HepG2 (cell line): ENCODE measurements around the gene USP32. TPM values are rescaled to one million over a fixed set of nuclear protein-coding genes. Genes with fewer than 3 reads are reported as not detected.
A peak's percentile ranks its signal among the peaks of the same experiment; 100 is the strongest.

ENCODE experiments used
- ATRX ChIP-seq: sonication (generic); formaldehyde crosslinking; IDR thresholded peaks from 2 replicates; pipeline ENCODE4 v1.4.0; 2020; ENCODE audit warnings: missing genetic modification reagents, borderline replicate concordance
- CBX5 ChIP-seq: sonication (generic); formaldehyde crosslinking; IDR thresholded peaks from 2 replicates; pipeline ENCODE4 v1.4.0; 2020; ENCODE audit warnings: missing genetic modification reagents, borderline replicate concordance
- CEBPB ChIP-seq: IDR thresholded peaks from 2 replicates; pipeline ENCODE4 v1.6.1; 2011; ENCODE audit warnings: low read depth, low read length, improper control_type of control experiment, borderline replicate concordance
- FOXA3 ChIP-seq: IDR thresholded peaks from 2 replicates; pipeline ENCODE4 v1.6.1; 2016; ENCODE audit warnings: missing genetic modification reagents, missing compliant biosample characterization
- FOXP1 ChIP-seq, 2 experiments: fragments of 450-650 bp in 1 of 2; IDR thresholded peaks; 2 replicates each; pipeline ENCODE4 v1.6.1; 2017 to 2018; ENCODE audit warnings: antibody characterized with exemption in 1 of 2
- HNF4A ChIP-seq: sonication (generic); formaldehyde crosslinking; IDR thresholded peaks from 2 replicates; pipeline ENCODE4 v1.4.0; 2020; ENCODE audit warnings: missing genetic modification reagents
- HOXA5 ChIP-seq: sonication (generic); formaldehyde crosslinking; IDR thresholded peaks from 2 replicates; pipeline ENCODE4 v1.4.0; 2020; ENCODE audit warnings: missing genetic modification reagents
- MTA1 ChIP-seq: sonication (generic); formaldehyde crosslinking; IDR thresholded peaks from 2 replicates; pipeline ENCODE4 v1.4.0; 2020; ENCODE audit warnings: missing genetic modification reagents, mild to moderate bottlenecking, borderline replicate concordance
- NCOA2 ChIP-seq: sonication (generic); formaldehyde crosslinking; IDR thresholded peaks from 2 replicates; pipeline ENCODE4 v1.8.0; 2022; ENCODE audit warnings: inconsistent platforms
- ZFYVE20 ChIP-seq: sonication (generic); formaldehyde crosslinking; IDR thresholded peaks from 2 replicates; pipeline ENCODE4 v1.8.0; 2023; ENCODE audit warnings: low read depth, mild to moderate bottlenecking, moderate library complexity, missing genetic modification reagents, borderline replicate concordance
- ZMAT3 ChIP-seq: sonication (generic); formaldehyde crosslinking; conservative IDR thresholded peaks from 2 replicates; pipeline ENCODE4 v1.7.0; 2021; ENCODE audit warnings: missing genetic modification reagents
- ZMYM4 ChIP-seq: sonication (generic); formaldehyde crosslinking; IDR thresholded peaks from 2 replicates; pipeline ENCODE4 v1.8.1; 2023; ENCODE audit warnings: mild to moderate bottlenecking, missing genetic modification reagents
- ZNF205 ChIP-seq: IDR thresholded peaks from 2 replicates; pipeline ENCODE4 v1.6.1; 2018; ENCODE audit warnings: missing biosample characterization, missing genetic modification reagents
- ZNF230 ChIP-seq: sonication (generic); formaldehyde crosslinking; IDR thresholded peaks from 2 replicates; pipeline ENCODE4 v1.4.0; 2020; ENCODE audit warnings: mild to moderate bottlenecking, missing genetic modification reagents
- ZNF329 ChIP-seq: sonication (generic); formaldehyde crosslinking; IDR thresholded peaks from 2 replicates; pipeline ENCODE4 v1.9.0; 2021; ENCODE audit warnings: low read depth, mild to moderate bottlenecking, missing genetic modification reagents
- ZNF350 ChIP-seq: sonication (generic); formaldehyde crosslinking; IDR thresholded peaks from 2 replicates; pipeline ENCODE4 v1.4.0; 2020; ENCODE audit warnings: mild to moderate bottlenecking, low read depth, missing genetic modification reagents, borderline replicate concordance
- ZNF354B ChIP-seq: sonication (generic); formaldehyde crosslinking; IDR thresholded peaks from 2 replicates; pipeline ENCODE4 v1.8.0; 2022; ENCODE audit warnings: mild to moderate bottlenecking, missing genetic modification reagents
- ZNF589 ChIP-seq: sonication (generic); formaldehyde crosslinking; conservative IDR thresholded peaks from 2 replicates; pipeline ENCODE4 v1.8.0; 2022; ENCODE audit warnings: mild to moderate bottlenecking, moderate library complexity, missing genetic modification reagents
- polyA plus RNA-seq, 8 experiments: library from polyadenylated mRNA; depleted of rRNA in 3 of 8; stranded (reverse) in 7 of 8; unstranded in 1 of 8; fragments of >200 nt; fragmentation: Illumina TruSeq in 4 of 8; extraction: Trizol in 4 of 8; gene quantifications; 2 replicates each; pipeline versions ENCODE4 v1.2.1 to v1.2.3, GENCODE V29; 2011 to 2016; ENCODE audit warnings: low read depth in 4 of 8, missing spikeins in 1 of 8, mixed read lengths in 1 of 8; ENCODE audit not compliant: insufficient read depth in 1 of 8
- total RNA-seq, 5 experiments: library from RNA; depleted of rRNA; stranded (reverse); fragments of >200 nt; fragmentation: Illumina TruSeq; extraction: Trizol; gene quantifications; 2 replicates each; pipeline ENCODE4 v1.2.3, GENCODE V29; 2016; ENCODE audit warnings: low read depth in 1 of 5
- TF ChIP-seq, protein P1 (sequence below): sonication (generic); formaldehyde crosslinking; IDR thresholded peaks from 2 replicates; pipeline ENCODE4 v1.4.0; 2020; ENCODE audit warnings: missing genetic modification reagents
- TF ChIP-seq, protein P2 (sequence below): sonication (generic); formaldehyde crosslinking; IDR thresholded peaks from 2 replicates; pipeline ENCODE4 v1.4.0; 2020; ENCODE audit warnings: mild to moderate bottlenecking, missing genetic modification reagents
- TF ChIP-seq, protein P3 (sequence below): sonication (generic); formaldehyde crosslinking; IDR thresholded peaks from 2 replicates; pipeline ENCODE4 v1.5.0; 2020; ENCODE audit warnings: mild to moderate bottlenecking, missing genetic modification reagents
- TF ChIP-seq, protein P4 (sequence below): sonication (generic); formaldehyde crosslinking; conservative IDR thresholded peaks from 2 replicates; pipeline ENCODE4 v1.4.0; 2020; ENCODE audit warnings: missing genetic modification reagents

Gene USP32
- total and polyA plus RNA-seq, 2 of the 13 experiments (the other 11 are each of a cell fraction or from before 2014, with no cell fraction given) = 24.9 to 39.9 TPM

DNA sequence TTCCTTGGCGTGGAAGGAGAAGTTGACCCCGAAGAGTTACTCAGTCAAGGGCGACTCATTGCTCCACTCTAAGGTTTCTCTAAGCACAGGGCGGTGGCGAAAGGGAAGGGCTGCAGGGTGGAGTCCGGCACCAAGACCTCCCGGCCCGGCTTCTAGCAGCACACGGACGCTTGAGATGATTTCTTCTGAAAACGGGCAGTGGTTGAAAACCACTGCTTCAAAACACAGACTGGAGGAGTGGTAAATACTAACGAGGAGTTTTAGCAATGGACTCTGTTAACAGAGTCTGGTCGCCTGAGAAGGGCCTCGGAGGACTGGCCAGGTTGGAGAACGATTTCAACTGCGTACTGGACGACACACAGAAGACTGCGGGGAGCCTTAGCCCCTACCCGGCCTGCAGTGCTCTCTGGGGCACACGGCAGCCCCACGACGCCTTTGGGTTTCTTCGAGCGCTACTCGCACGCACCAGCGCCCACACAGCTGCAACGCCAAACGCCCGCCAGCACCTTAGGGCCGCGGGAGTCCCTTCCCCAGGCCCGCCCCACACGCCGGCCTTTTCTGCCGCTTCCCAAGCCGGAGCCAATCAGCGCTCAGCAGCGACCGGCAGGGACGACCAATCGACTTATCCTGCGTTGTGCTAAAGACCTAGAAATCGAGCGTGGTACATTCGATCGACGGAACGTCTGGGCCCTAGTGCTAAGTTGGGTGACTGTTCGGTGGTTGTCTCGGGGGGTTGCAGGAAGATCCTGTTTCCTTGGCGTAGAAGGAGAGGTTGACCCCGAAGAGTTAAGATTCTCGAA lies 256.6 kb downstream of the USP32 start (continued):
- TF ChIP-seq, protein P1, sequence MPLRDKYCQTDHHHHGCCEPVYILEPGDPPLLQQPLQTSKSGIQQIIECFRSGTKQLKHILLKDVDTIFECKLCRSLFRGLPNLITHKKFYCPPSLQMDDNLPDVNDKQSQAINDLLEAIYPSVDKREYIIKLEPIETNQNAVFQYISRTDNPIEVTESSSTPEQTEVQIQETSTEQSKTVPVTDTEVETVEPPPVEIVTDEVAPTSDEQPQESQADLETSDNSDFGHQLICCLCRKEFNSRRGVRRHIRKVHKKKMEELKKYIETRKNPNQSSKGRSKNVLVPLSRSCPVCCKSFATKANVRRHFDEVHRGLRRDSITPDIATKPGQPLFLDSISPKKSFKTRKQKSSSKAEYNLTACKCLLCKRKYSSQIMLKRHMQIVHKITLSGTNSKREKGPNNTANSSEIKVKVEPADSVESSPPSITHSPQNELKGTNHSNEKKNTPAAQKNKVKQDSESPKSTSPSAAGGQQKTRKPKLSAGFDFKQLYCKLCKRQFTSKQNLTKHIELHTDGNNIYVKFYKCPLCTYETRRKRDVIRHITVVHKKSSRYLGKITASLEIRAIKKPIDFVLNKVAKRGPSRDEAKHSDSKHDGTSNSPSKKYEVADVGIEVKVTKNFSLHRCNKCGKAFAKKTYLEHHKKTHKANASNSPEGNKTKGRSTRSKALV = peak; percentile 86
- TF ChIP-seq, protein P2, sequence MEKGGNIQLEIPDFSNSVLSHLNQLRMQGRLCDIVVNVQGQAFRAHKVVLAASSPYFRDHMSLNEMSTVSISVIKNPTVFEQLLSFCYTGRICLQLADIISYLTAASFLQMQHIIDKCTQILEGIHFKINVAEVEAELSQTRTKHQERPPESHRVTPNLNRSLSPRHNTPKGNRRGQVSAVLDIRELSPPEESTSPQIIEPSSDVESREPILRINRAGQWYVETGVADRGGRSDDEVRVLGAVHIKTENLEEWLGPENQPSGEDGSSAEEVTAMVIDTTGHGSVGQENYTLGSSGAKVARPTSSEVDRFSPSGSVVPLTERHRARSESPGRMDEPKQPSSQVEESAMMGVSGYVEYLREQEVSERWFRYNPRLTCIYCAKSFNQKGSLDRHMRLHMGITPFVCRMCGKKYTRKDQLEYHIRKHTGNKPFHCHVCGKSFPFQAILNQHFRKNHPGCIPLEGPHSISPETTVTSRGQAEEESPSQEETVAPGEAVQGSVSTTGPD (CRISPR knock-in tag) = 0 out of 2 replicates have a peak, but pooled peaks have one; percentile 37
- TF ChIP-seq ZFYVE20 (CRISPR knock-in tag) (no peak), ZMYM4 (CRISPR knock-in tag) (peak; percentile 84), ZNF350 (CRISPR knock-in tag) (peak; percentile 85; the same call in 1 of the 2 replicates), NCOA2 (CRISPR knock-in tag) (peak; percentile 50), ZNF329 (CRISPR knock-in tag) (no peak; the same call in 1 of the 2 replicates), FOXA3 (CRISPR knock-in tag) (no peak), ZNF230 (CRISPR knock-in tag) (peak; percentile 88), ATRX (no peak), CEBPB (no peak), ZNF205 (CRISPR knock-in tag) (0 out of 2 replicates have a peak, but pooled peaks have one; percentile 53), ZNF589 (peak; percentile 89), ZNF354B (CRISPR knock-in tag) (no peak), FOXP1 (IDR thresholded peaks at IDR 0.05) (no peak), FOXP1 (CRISPR knock-in tag; IDR thresholded peaks at IDR 0.05) (no peak), HOXA5 (CRISPR knock-in tag) (peak; percentile 97), HNF4A (peak; percentile 41; the same call in 1 of the 2 replicates), MTA1 (peak; percentile 61; the same call in 1 of the 2 replicates), CBX5 (CRISPR knock-in tag) (peak; percentile 55; the same call in 1 of the 2 replicates), ZMAT3 (CRISPR knock-in tag) (0 out of 2 replicates have a peak, but pooled peaks have one; percentile 48)
- TF ChIP-seq, protein P3, sequence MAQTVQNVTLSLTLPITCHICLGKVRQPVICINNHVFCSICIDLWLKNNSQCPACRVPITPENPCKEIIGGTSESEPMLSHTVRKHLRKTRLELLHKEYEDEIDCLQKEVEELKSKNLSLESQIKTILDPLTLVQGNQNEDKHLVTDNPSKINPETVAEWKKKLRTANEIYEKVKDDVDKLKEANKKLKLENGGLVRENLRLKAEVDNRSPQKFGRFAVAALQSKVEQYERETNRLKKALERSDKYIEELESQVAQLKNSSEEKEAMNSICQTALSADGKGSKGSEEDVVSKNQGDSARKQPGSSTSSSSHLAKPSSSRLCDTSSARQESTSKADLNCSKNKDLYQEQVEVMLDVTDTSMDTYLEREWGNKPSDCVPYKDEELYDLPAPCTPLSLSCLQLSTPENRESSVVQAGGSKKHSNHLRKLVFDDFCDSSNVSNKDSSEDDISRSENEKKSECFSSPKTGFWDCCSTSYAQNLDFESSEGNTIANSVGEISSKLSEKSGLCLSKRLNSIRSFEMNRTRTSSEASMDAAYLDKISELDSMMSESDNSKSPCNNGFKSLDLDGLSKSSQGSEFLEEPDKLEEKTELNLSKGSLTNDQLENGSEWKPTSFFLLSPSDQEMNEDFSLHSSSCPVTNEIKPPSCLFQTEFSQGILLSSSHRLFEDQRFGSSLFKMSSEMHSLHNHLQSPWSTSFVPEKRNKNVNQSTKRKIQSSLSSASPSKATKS (CRISPR knock-in tag) = no peak
- TF ChIP-seq, protein P4, sequence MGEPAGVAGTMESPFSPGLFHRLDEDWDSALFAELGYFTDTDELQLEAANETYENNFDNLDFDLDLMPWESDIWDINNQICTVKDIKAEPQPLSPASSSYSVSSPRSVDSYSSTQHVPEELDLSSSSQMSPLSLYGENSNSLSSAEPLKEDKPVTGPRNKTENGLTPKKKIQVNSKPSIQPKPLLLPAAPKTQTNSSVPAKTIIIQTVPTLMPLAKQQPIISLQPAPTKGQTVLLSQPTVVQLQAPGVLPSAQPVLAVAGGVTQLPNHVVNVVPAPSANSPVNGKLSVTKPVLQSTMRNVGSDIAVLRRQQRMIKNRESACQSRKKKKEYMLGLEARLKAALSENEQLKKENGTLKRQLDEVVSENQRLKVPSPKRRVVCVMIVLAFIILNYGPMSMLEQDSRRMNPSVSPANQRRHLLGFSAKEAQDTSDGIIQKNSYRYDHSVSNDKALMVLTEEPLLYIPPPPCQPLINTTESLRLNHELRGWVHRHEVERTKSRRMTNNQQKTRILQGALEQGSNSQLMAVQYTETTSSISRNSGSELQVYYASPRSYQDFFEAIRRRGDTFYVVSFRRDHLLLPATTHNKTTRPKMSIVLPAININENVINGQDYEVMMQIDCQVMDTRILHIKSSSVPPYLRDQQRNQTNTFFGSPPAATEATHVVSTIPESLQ (CRISPR knock-in tag) = no peak
